Breast epithelium (tissue), 4 donors: ENCODE measurements around the gene LMBR1. TPM values are rescaled to one million over a fixed set of nuclear protein-coding genes. Genes with fewer than 3 reads are reported as not detected.

ENCODE experiments used
- DNase-seq, 2 donors: peaks; one replicate each; pipeline ENCODE4 v3.0.0-alpha.2; 2019; ENCODE audit warnings: low spot score in 2 of 2
- H3K27ac ChIP-seq, 2 donors: fragments of 200-600 bp; sonication (generic) in 1 of 2; one replicate each; pipeline ENCODE4 v1.5.1; 2016 to 2019; ENCODE audit warnings: mild to moderate bottlenecking in 1 of 2
- H3K27me3 ChIP-seq, 2 donors: fragments of 200-600 bp; sonication (generic) in 1 of 2; one replicate each; pipeline versions ENCODE4 v1.5.1 to v1.6.0; 2017 to 2019; ENCODE audit warnings: control low read depth in 1 of 2, mild to moderate bottlenecking in 1 of 2
- H3K36me3 ChIP-seq: fragments of 200-600 bp; one replicate; pipeline ENCODE4 v1.5.1; 2019
- H3K4me1 ChIP-seq, 2 donors: fragments of 200-600 bp; sonication (generic); one replicate each; pipeline ENCODE4 v1.5.1; 2016 to 2019; ENCODE audit warnings: control low read depth in 1 of 2
- H3K4me3 ChIP-seq, 3 donors: fragments of 200-600 bp; sonication (generic); 1 replicate in 2 of 3; 2 replicates in 1 of 3; pipeline ENCODE4 v1.5.1; 2016 to 2019; ENCODE audit warnings: mild to moderate bottlenecking in 3 of 3, moderate library complexity in 2 of 3
- H3K9me3 ChIP-seq, 2 donors: fragments of 200-600 bp; sonication (generic) in 1 of 2; one replicate each; pipeline ENCODE4 v1.5.1; 2016 to 2019; ENCODE audit warnings: control low read depth in 1 of 2
- POLR2A ChIP-seq: fragments of 450-650 bp; IDR thresholded peaks from one replicate; pipeline ENCODE4 v1.6.1; 2016; ENCODE audit warnings: antibody characterized with exemption, mild to moderate bottlenecking, moderate library complexity
- POLR2AphosphoS5 ChIP-seq, 3 donors: sonication (generic); formaldehyde crosslinking; IDR thresholded peaks; one replicate each; pipeline ENCODE4 v1.6.1; 2017; ENCODE audit warnings: antibody characterized with exemption in 3 of 3
- intact Hi-C: fragments of 100-400 bp; cut with DNase I; formaldehyde crosslinking; loops from one replicate; pipeline ENCODE4 v1.15.1; 2023; ENCODE audit warnings: low total_unique reads
- total RNA-seq, 3 donors: library from RNA; depleted of rRNA; stranded (reverse); fragments of >200 nt; gene quantifications; one replicate each; pipeline ENCODE4 v1.1.0, GENCODE V29; 2016
- TF ChIP-seq, protein P1 (sequence below), 3 donors: fragments of 450-650 bp; IDR thresholded peaks; one replicate each; pipeline ENCODE4 v1.5.1; 2016 to 2017; ENCODE audit warnings: antibody characterized with exemption in 3 of 3, mild to moderate bottlenecking in 3 of 3, moderate library complexity in 3 of 3

LMBR1 gene
- total RNA-seq, 3 donors from 2014 or later: 69.0 to 90.6 (median 88.8) TPM

DNA sequence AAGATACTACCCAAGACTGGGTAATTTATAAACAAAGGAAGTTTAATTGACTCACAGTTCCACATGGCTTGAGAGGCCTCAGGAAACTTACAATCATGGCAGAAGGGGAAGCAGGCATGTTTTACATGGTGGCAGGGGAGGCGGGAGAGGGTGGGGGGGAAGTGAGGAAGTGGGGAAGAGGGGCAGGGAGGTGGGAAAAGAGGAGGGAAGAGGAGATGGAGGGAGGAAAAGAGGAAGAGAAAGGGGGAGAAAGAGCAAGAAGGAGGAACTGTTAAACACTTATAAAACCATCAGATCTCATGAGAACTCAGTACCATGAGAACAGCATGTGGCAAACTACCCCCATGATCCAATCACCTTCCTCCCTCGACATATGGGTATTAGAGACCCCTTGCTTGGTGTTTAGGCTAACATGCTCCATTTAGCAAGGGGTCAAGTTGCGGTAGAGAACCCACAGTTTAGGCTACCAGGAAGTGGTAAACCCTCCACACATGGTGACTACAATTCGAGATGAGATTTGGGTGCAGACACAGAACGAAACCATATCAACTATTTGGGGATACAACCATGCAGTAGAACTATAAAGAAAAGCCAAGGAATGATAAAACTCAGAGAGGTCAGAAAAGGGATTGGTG lies 3.5 kb upstream of the LMBR1 start:
- H3K36me3 ChIP-seq: no peaks in the 10 kb centered on the region
- H3K27me3 ChIP-seq: no peaks in the 10 kb centered on the region
- no peak for DNase-seq
- TF ChIP-seq POLR2AphosphoS5 (IDR thresholded peaks at IDR 0.05) (no peak), POLR2A (no peak)
- TF ChIP-seq, protein P1, sequence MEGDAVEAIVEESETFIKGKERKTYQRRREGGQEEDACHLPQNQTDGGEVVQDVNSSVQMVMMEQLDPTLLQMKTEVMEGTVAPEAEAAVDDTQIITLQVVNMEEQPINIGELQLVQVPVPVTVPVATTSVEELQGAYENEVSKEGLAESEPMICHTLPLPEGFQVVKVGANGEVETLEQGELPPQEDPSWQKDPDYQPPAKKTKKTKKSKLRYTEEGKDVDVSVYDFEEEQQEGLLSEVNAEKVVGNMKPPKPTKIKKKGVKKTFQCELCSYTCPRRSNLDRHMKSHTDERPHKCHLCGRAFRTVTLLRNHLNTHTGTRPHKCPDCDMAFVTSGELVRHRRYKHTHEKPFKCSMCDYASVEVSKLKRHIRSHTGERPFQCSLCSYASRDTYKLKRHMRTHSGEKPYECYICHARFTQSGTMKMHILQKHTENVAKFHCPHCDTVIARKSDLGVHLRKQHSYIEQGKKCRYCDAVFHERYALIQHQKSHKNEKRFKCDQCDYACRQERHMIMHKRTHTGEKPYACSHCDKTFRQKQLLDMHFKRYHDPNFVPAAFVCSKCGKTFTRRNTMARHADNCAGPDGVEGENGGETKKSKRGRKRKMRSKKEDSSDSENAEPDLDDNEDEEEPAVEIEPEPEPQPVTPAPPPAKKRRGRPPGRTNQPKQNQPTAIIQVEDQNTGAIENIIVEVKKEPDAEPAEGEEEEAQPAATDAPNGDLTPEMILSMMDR (IDR thresholded peaks at IDR 0.05): no peak
- H3K4me3 ChIP-seq: no peak overlapping the region
- no peak overlapping the region for H3K27ac ChIP-seq
- H3K9me3 ChIP-seq: no peaks in the 10 kb centered on the region
- intact Hi-C loops: no loop called here
- no peaks in the 10 kb centered on the region for H3K4me1 ChIP-seq

DNA sequence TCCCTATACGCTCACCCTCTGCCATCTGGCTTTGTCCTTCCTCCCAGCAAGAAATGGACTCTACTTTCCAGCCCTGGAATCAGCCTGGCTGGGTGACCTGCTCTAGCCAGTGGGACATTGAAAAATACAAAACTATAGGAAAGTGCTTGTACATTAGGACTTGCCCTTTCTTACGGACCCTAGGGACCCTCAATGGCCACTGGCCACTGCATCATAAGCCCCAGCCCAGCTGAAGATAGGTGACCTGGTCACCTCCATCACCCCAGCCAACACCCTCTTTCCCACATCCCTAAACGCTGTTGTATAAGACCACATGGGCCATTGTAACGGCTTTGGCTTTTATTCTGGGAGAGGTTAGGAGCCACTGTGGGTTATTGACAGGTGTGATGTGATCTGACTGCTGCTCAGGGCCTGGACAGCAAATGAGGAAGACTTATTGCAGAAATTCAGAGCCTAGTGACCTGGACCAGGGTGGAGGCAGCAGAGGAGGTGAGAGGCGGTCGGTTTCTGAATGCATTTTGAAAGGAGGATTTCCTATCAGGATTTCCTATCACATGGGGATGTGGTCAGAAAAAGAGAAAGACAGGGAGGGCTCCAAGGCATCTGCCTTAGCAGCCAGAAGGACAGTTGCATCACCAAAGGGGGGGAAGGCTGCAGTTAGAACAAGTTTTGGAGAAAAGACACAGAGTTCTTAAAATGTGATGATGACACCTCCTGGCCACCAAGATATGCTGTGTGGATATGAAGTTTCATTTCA lies 2.2 kb upstream of the LMBR1 start:
- no peaks in the 10 kb centered on the region for H3K36me3 ChIP-seq
- intact Hi-C loops: no loop called here
- no peaks in the 10 kb centered on the region for H3K4me1 ChIP-seq
- H3K4me3 ChIP-seq: no peak overlapping the region
- no peaks in the 10 kb centered on the region for H3K27me3 ChIP-seq
- DNase-seq: no peak
- TF ChIP-seq, protein P1 (IDR thresholded peaks at IDR 0.05): no peak
- no peak for TF ChIP-seq POLR2AphosphoS5 (IDR thresholded peaks at IDR 0.05)
- no peak for TF ChIP-seq POLR2A
- peak overlapping the region in 1 of 2 donors; percentile 39 for H3K27ac ChIP-seq
- H3K9me3 ChIP-seq: no peaks in the 10 kb centered on the region

DNA sequence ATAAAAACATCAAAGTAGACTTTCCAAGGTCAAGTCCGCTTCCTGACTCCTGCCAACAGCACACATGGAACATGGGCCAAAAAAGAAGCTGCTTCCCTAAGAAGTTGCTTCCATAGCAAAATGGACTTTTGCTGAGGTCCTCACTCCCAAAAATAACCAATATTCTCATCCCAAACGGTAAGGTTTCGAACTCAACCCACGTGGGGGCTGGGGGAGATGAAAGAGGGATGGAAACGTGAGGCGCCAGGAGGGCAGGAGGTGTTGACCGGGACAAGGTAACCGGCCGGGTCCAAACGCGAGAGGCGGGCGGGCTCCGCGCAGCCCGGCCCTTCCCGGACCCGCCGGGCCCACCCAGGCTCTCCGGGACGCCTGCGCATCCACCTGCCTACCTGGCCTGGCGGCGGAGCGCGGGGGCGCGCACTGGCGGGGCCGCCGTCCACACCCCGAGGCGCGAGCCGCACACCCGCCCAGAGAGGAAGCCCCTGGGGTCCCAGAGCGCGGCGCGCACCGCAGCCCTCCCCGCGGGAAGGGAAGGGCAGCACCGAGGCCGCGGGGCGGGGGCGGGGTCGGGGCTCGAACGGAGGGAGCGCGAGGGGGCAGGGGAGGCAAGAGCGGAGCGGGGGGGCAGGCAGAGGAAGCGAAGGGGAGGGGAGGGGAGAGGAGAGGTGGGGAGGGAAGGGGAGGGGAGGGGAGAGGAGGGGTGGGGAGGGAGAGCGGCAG lies 742 bp downstream of the LMBR1 start:
- Histone ChIP-seq H3K4me3 (peak overlapping the region; percentile 64 to 89 (median 85)), H3K9me3 (no peaks in the 10 kb centered on the region), H3K27me3 (no peaks in the 10 kb centered on the region), H3K27ac (peak overlapping the region; percentile 94 to 97), H3K4me1 (no peaks in the 10 kb centered on the region), H3K36me3 (no peaks in the 10 kb centered on the region)
- TF ChIP-seq POLR2A (no peak), POLR2AphosphoS5 (IDR thresholded peaks at IDR 0.05) (no peak)
- TF ChIP-seq, protein P1 (IDR thresholded peaks at IDR 0.05): no peak
- intact Hi-C loops: no loop called here
- peak in 1 of 2 donors; percentile 23 for DNase-seq

DNA sequence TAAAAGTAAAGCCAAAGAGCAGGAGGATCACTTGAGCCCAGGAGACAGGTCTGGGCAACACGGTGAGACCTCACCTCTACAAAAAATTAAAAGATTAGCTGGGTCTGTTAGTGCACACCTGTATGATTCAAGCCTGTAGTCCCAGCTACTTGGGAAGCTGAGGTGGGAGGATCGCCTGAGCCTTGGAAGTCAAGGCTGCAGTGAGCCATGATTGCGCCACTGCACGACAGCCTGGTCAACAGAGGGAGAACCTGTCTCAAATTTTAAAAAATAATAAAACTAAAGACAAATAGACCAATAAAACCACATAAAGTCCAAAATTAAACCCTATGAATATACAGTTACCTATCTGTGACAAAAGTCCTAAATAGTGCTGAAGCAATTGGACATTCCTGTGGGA lies 3.2 kb downstream of the LMBR1 start:
- TF ChIP-seq POLR2A (no peak), POLR2AphosphoS5 (IDR thresholded peaks at IDR 0.05) (no peak)
- TF ChIP-seq, protein P1 (IDR thresholded peaks at IDR 0.05): no peak
- Histone ChIP-seq H3K9me3 (no peaks in the 10 kb centered on the region), H3K36me3 (no peaks in the 10 kb centered on the region), H3K27ac (no peak overlapping the region), H3K4me1 (no peaks in the 10 kb centered on the region), H3K4me3 (no peak overlapping the region), H3K27me3 (no peaks in the 10 kb centered on the region)
- intact Hi-C loops: no loop called here
- no peak for DNase-seq

DNA sequence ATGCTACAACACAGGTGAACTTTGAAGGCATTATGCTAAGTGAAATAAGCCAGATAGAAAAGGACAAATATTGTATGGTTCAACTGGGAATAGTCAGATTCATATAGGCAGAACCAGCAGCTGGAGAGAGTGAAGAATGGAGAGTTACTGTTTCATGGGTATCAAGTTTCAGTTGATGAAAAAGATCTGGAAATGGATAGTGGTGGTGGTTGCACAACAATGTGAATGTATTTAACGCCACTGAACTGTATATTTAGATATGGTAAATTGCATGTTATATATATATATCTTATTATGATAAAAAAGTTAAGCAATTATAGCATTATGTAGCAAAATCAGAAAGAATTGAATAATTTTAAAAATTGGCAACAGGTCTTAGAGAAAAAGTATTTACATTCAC lies 3.9 kb downstream of the LMBR1 start:
- TF ChIP-seq POLR2A (no peak), POLR2AphosphoS5 (IDR thresholded peaks at IDR 0.05) (no peak)
- TF ChIP-seq, protein P1 (IDR thresholded peaks at IDR 0.05): no peak
- DNase-seq: no peak
- Histone ChIP-seq H3K27me3 (no peaks in the 10 kb centered on the region), H3K4me3 (no peak overlapping the region), H3K27ac (no peak overlapping the region), H3K4me1 (no peaks in the 10 kb centered on the region), H3K9me3 (no peaks in the 10 kb centered on the region), H3K36me3 (no peaks in the 10 kb centered on the region)
- intact Hi-C loops: no loop called here
